Skin of body (tissue), 2 donors: ENCODE data around the gene RAB24. TPM values are rescaled to one million over a fixed set of nuclear protein-coding genes. Genes with fewer than 3 reads are reported as not detected.
"Not testable (repeated sequence)": the region's sequence is repeated elsewhere in the genome, so short reads cannot be mapped to it uniquely, and the experiment has no call there.

Source experiments
- DNase-seq: peaks from one replicate; lab custom pipeline; 2025; lab: John Stamatoyannopoulos, UW
- total RNA-seq: library from RNA; depleted of rRNA; stranded (reverse); fragments of >200 nt; gene quantifications from one replicate; pipeline ENCODE4 v1.2.3, GENCODE V29; 2014

Gene RAB24
- total RNA-seq, 1 donor from 2014 or later: 19.6 TPM

- DNase-seq: no peak
Observed at GRCh38 chr5:177296581-177296980, 6.9 kb downstream of the RAB24 start.

GRCh38 chr5:177295924-177296323 is 7.6 kb downstream of the RAB24 start:
- DNase-seq: no peak

GRCh38 chr5:177294632-177295031 is 8.9 kb downstream of the RAB24 start:
- DNase-seq: no peak

GRCh38 chr5:177293819-177294581 is 9.5 kb downstream of the RAB24 start:
- no peak for DNase-seq

GRCh38 chr5:177291735-177292134 is 11.8 kb downstream of the RAB24 start:
- no peak for DNase-seq

GRCh38 chr5:177290816-177291596 is 12.5 kb downstream of the RAB24 start:
- DNase-seq: no peak

- no peak for DNase-seq
Observed at GRCh38 chr5:177288191-177288590, 15.3 kb downstream of the RAB24 start.

GRCh38 chr5:177276886-177277285 is 26.6 kb downstream of the RAB24 start:
- no peak for DNase-seq

- DNase-seq: no peak
Observed at GRCh38 chr5:177275883-177276282, 27.6 kb downstream of the RAB24 start.

- DNase-seq: no peak
Observed at GRCh38 chr5:177271113-177271512, 32.4 kb downstream of the RAB24 start.

- no peak for DNase-seq
Observed at GRCh38 chr5:177270653-177271052, 32.9 kb downstream of the RAB24 start.

GRCh38 chr5:177269976-177270375 is 33.5 kb downstream of the RAB24 start:
- no peak for DNase-seq

GRCh38 chr5:177269232-177269895 is 34.2 kb downstream of the RAB24 start:
- no peak for DNase-seq

GRCh38 chr5:177265395-177265794 is 38.1 kb downstream of the RAB24 start:
- DNase-seq: no peak

GRCh38 chr5:177264178-177264577 is 39.3 kb downstream of the RAB24 start:
- DNase-seq: no peak

- no peak for DNase-seq
Observed at GRCh38 chr5:177261510-177261909, 42.0 kb downstream of the RAB24 start.

- DNase-seq: no peak
Observed at GRCh38 chr5:177260961-177261360, 42.6 kb downstream of the RAB24 start.

- DNase-seq: not testable (repeated sequence)
Observed at GRCh38 chr5:177258711-177259110, 44.8 kb downstream of the RAB24 start.

- no peak for DNase-seq
Observed at GRCh38 chr5:177256296-177256695, 47.2 kb downstream of the RAB24 start.

GRCh38 chr5:177253252-177253651 is 50.3 kb downstream of the RAB24 start:
- no peak for DNase-seq
